ENCODE data around the gene EXOC3L2.

Gene EXOC3L2

GRCh38 chr19:45179072-45179891, 65.9 kb downstream of the EXOC3L2 start:
- DNase-seq = no peak

GRCh38 chr19:45178262-45179071, 66.7 kb downstream of the EXOC3L2 start, which contains the start of gene BLOC1S3:
Gene BLOC1S3, plus strand, starts transcription at chr19:45178784. Its CDS starts 513 bp downstream, at chr19:45179297.
- peak; percentile 99 to 100 for DNase-seq

- DNase-seq = no peak
Measured at GRCh38 chr19:45177817-45178261, 67.4 kb downstream of the EXOC3L2 start, which contains the start of gene TRAPPC6A. Gene TRAPPC6A, minus strand, starts transcription at chr19:45178237. Its CDS starts 19 bp downstream, at chr19:45178218.

- no peak for DNase-seq
Measured at GRCh38 chr19:45175515-45176345, 69.5 kb downstream of the EXOC3L2 start.

GRCh38 chr19:45173816-45174215, 71.4 kb downstream of the EXOC3L2 start:
- DNase-seq = no peak

GRCh38 chr19:45172611-45173208, 72.5 kb downstream of the EXOC3L2 start:
- no peak for DNase-seq

- DNase-seq = no peak
Measured at GRCh38 chr19:45172173-45172572, 73.0 kb downstream of the EXOC3L2 start.

GRCh38 chr19:45171211-45171623, 74.0 kb downstream of the EXOC3L2 start:
- DNase-seq = no peak

- DNase-seq = no peak
Measured at GRCh38 chr19:45170146-45171106, 74.8 kb downstream of the EXOC3L2 start.

- no peak for DNase-seq
Measured at GRCh38 chr19:45169602-45170001, 75.6 kb downstream of the EXOC3L2 start.

GRCh38 chr19:45168767-45169351, 76.3 kb downstream of the EXOC3L2 start:
- no peak for DNase-seq

- peak; percentile 31 to 58 for DNase-seq
Measured at GRCh38 chr19:45166723-45167252, 78.4 kb downstream of the EXOC3L2 start.

GRCh38 chr19:45164577-45165335, 80.5 kb downstream of the EXOC3L2 start:
- DNase-seq = no peak

- no peak for DNase-seq
Measured at GRCh38 chr19:45163751-45164460, 81.3 kb downstream of the EXOC3L2 start.

- no peak for DNase-seq
Measured at GRCh38 chr19:45163156-45163555, 82.1 kb downstream of the EXOC3L2 start.

GRCh38 chr19:45162608-45163143, 82.5 kb downstream of the EXOC3L2 start:
- DNase-seq = no peak

All from NCI-H187 (cell line).